Measurements from ENCODE around the gene FNBP1. TPM values are rescaled to one million over a fixed set of nuclear protein-coding genes. Genes with fewer than 3 reads are reported as not detected.

The FNBP1 gene
- total and polyA plus RNA-seq, 7 donors = 12.5 to 172 (median 92.8) TPM

DNA sequence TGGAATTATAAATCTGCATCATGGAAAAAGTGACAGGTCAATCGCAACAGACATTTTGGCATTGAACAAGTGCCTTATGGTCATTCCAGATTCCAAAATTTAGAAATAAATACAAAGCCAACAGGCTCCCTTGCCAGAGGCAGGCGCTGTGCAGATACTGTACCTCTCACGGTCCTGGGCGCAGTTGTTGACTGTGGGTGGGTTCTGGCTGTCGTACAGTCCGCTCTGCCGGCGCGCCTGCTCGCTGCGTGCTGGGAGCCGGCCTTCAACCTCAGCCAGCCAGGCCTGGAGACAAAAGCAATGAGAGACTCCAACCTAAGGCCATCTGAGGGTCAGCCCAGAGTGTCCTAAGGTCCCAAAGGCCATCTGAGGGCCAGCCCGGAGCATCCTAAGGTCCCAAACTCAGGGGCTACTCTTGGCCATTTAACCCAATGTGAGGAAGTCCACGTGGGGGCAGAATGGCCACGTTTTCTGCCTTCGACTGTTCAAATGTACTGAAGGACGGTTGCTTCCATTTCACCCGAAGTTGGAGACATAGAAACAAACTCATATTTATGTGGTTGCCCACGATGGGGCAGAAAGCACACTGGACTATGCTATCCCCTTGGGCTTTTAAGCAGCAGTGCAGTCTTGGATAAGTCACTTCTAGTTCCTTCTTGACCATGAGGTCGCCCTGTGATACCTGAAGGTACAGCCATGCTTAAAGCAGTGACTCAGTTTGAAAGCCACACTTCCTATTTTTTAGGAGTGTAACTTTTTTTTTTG, 142.5 kb downstream of the FNBP1 start:
- Histone ChIP-seq H3K4me3 (no peak overlapping the region), H3K9me3 (no peaks in the 10 kb centered on the region), H3K4me1 (no peaks in the 10 kb centered on the region), H3K36me3 (peaks cover 37 to 99% (median 73%) of the 10 kb centered on the region in 4 donors), H3K27me3 (no peaks in the 10 kb centered on the region), H3K27ac (peak overlapping the region in 2 of 4 donors; percentile 0 to 5)
- intact Hi-C loops (cut with DNase I) = no loop called here
- no peak for DNase-seq
- TF ChIP-seq, protein P1, sequence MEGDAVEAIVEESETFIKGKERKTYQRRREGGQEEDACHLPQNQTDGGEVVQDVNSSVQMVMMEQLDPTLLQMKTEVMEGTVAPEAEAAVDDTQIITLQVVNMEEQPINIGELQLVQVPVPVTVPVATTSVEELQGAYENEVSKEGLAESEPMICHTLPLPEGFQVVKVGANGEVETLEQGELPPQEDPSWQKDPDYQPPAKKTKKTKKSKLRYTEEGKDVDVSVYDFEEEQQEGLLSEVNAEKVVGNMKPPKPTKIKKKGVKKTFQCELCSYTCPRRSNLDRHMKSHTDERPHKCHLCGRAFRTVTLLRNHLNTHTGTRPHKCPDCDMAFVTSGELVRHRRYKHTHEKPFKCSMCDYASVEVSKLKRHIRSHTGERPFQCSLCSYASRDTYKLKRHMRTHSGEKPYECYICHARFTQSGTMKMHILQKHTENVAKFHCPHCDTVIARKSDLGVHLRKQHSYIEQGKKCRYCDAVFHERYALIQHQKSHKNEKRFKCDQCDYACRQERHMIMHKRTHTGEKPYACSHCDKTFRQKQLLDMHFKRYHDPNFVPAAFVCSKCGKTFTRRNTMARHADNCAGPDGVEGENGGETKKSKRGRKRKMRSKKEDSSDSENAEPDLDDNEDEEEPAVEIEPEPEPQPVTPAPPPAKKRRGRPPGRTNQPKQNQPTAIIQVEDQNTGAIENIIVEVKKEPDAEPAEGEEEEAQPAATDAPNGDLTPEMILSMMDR (IDR thresholded peaks at IDR 0.05) = no peak
- peak in 1 of 4 donors; percentile 11 for TF ChIP-seq POLR2AphosphoS5 (IDR thresholded peaks at IDR 0.05)
- WGBS, 2 donors = 92 to 95% methylated on average over 20 of the region's 20 CpGs

DNA sequence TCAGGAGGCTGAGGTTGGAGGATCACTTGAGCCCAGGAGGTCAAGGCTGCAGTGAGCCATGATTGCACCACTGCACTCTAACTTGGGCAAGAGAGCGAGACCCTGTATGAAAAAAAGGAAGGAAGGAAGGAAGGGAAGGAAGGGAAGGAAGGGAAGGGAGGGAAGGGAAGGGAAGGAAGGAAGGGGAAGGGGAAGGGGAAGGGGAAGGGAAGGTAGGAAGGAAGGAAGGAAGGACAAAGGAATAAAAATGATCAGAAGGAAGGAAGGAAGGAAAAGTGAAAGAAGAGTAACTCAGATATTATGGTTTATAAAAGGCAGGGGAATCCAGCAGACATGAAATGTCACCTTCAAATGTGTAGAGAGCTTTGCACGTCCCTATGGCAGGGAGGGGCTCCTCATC, 143.4 kb downstream of the FNBP1 start:
- no peak for TF ChIP-seq POLR2AphosphoS5 (IDR thresholded peaks at IDR 0.05)
- no peak for TF ChIP-seq EP300 (IDR thresholded peaks at IDR 0.05)
- TF ChIP-seq, protein P1 (IDR thresholded peaks at IDR 0.05) = no peak
- no peak for TF ChIP-seq POLR2A (IDR thresholded peaks at IDR 0.05)
- H3K9me3 ChIP-seq = no peaks in the 10 kb centered on the region
- no peak overlapping the region for H3K27ac ChIP-seq
- 83 to 89% methylated on average over 2 of the region's 2 CpGs for WGBS, 2 donors
- intact Hi-C loops (cut with DNase I) = no loop called here
- H3K36me3 ChIP-seq = peaks cover 43 to 99% (median 76%) of the 10 kb centered on the region in 4 donors
- DNase-seq = no peak
- no peak overlapping the region for H3K4me3 ChIP-seq
- no peaks in the 10 kb centered on the region for H3K4me1 ChIP-seq
- no peaks in the 10 kb centered on the region for H3K27me3 ChIP-seq

DNA sequence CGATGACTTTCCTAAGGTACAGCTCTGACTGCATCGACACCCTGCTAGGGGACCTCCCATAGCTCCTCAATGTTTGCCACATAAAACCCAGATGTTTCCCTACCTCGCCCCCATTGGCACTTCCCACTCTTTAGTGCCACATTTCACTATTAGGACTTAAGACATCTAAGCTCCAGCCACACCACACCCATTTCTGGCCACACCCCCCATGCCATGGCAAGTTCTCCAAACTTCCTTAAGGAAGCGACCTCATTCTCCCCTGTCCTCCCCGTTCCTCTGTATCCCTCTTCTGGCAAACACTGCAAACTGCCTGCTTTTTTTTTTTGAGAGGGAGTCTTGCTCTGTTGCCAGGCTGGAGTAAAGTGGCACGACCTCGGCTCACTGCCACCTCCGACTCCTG, 144.8 kb downstream of the FNBP1 start:
- Histone ChIP-seq H3K27ac (peak overlapping the region in 2 of 4 donors; percentile 9 to 50), H3K27me3 (no peaks in the 10 kb centered on the region), H3K4me3 (no peak overlapping the region), H3K9me3 (no peaks in the 10 kb centered on the region), H3K36me3 (peaks cover 40 to 94% (median 70%) of the 10 kb centered on the region in 4 donors), H3K4me1 (peaks cover 0 to under 1% (median under 1%) of the 10 kb centered on the region in 4 donors)
- no peak for TF ChIP-seq POLR2A (IDR thresholded peaks at IDR 0.05)
- TF ChIP-seq EP300 (IDR thresholded peaks at IDR 0.05) = no peak
- intact Hi-C loops (cut with DNase I) = no loop called here
- WGBS, 2 donors = 77 to 85% methylated on average over 8 of the region's 8 CpGs
- peak; percentile 56 for DNase-seq

DNA sequence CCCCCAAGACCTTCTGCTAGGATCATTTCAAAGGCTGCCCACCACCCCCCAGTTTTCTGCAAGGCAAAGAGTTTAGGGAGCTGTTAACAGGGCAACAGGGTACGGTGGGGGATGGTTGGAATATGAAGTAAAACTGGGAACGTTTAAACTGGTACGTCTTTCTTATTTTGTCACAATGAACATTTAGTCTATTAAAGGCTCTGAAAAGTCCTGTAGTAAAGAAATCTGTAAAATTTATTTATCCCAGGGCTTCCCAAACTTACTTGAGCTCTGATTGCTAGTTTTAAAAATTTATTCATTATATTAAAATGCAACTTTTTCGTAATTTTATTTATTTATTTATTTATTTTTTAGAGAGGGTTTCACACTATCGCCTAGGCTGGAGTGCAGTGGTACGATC, 145.7 kb downstream of the FNBP1 start:
- WGBS, 2 donors = 88 to 98% methylated on average over 6 of the region's 6 CpGs
- Histone ChIP-seq H3K9me3 (no peaks in the 10 kb centered on the region), H3K4me3 (no peak overlapping the region), H3K4me1 (peaks cover 0 to 10% (median 10%) of the 10 kb centered on the region in 4 donors), H3K27ac (no peak overlapping the region), H3K36me3 (peaks cover 39 to 85% (median 62%) of the 10 kb centered on the region in 4 donors), H3K27me3 (no peaks in the 10 kb centered on the region)
- DNase-seq = no peak
- intact Hi-C loops (cut with DNase I) = no loop called here
- TF ChIP-seq, protein P1 (IDR thresholded peaks at IDR 0.05) = no peak
- TF ChIP-seq EP300 (IDR thresholded peaks at IDR 0.05) (no peak), POLR2AphosphoS5 (IDR thresholded peaks at IDR 0.05) (no peak), POLR2A (IDR thresholded peaks at IDR 0.05) (no peak)

DNA sequence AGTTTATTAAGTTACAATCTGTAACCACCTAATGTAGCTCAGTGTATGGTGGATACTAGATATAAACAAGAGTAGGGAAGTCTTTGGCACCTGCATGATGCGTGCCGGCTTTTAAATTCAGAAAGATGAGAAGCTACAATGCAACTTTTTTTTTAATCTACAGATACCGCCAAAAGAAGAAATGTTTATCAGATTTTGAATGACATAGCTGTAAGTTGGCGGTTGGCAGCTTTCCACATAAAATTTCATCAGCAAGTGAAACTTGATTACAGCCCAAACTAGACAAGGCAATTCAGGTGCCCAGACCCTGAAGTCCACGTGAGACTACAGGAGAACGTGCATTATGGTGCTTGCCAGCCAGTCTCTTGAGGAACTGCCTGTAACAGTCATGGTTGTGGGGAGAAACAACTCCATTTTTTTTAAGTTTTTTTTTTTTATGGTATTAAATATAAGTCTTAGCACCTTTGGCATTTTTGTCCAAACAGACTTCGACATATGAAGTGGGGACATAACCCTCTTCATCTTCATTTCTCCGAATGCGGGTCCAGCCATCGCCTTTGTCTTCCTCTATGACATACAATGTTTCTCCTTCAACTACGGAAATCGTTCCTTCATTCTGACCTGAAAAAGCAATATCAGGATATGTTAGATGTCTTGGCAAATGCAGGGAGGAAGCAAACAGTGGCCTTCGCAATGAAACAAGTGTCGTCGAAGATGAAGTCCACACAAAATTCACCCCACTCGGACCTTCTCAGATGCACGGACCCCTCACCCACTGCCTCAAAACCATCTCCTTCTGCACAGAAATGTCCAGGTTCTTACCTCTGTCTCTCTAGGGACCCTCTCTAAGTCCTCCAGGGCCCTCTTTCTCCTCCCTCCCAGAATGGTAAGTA, 147.4 kb downstream of the FNBP1 start:
- intact Hi-C loops (cut with DNase I) = no loop called here
- no peaks in the 10 kb centered on the region for H3K9me3 ChIP-seq
- H3K4me3 ChIP-seq = no peak overlapping the region
- no peak overlapping the region for H3K27ac ChIP-seq
- TF ChIP-seq POLR2A (IDR thresholded peaks at IDR 0.05) = no peak
- 87 to 95% methylated on average over 17 of the region's 17 CpGs for WGBS, 2 donors
- no peaks in the 10 kb centered on the region for H3K27me3 ChIP-seq
- H3K36me3 ChIP-seq = peaks cover 37 to 69% (median 52%) of the 10 kb centered on the region in 4 donors
- no peak for DNase-seq
- peaks cover 0 to 26% (median 24%) of the 10 kb centered on the region in 4 donors for H3K4me1 ChIP-seq

Measured in sigmoid colon (tissue), 7 donors.